Endothelial cell (in vitro differentiated cells): ENCODE results near the gene CMSS1. TPM values are rescaled to one million over a fixed set of nuclear protein-coding genes. Genes with fewer than 3 reads are reported as not detected.

Source experiments
- DNase-seq: peaks from one replicate; pipeline ENCODE4 v3.0.0; 2021; ENCODE audit warnings: low spot score
- H3K27ac Mint-ChIP-seq: one replicate; pipeline ENCODE4 v1.8.0; 2021; ENCODE audit warnings: mixed read lengths, inconsistent platforms; ENCODE audit not compliant: unreplicated experiment
- H3K27me3 Mint-ChIP-seq: one replicate; pipeline ENCODE4 v1.8.0; 2021; ENCODE audit warnings: mild to moderate bottlenecking, moderate library complexity, mixed read lengths, inconsistent platforms; ENCODE audit not compliant: unreplicated experiment
- H3K36me3 Mint-ChIP-seq: one replicate; pipeline ENCODE4 v1.8.0; 2021; ENCODE audit warnings: mild to moderate bottlenecking, low read depth, mixed read lengths, inconsistent platforms; ENCODE audit not compliant: unreplicated experiment
- H3K4me1 Mint-ChIP-seq: one replicate; pipeline ENCODE4 v1.8.0; 2021; ENCODE audit warnings: mild to moderate bottlenecking, mixed read lengths, inconsistent platforms; ENCODE audit not compliant: unreplicated experiment
- H3K4me3 Mint-ChIP-seq: one replicate; pipeline ENCODE4 v1.8.0; 2021; ENCODE audit warnings: mild to moderate bottlenecking, mixed read lengths, inconsistent platforms; ENCODE audit not compliant: unreplicated experiment
- H3K9me3 Mint-ChIP-seq: one replicate; pipeline ENCODE4 v1.8.0; 2021; ENCODE audit warnings: mixed read lengths, inconsistent platforms; ENCODE audit not compliant: unreplicated experiment
- total RNA-seq: library from RNA; stranded (reverse); fragmentation: NEBNext Ultra II Directional; extraction: Animal tissue kit (Norgen Biotek cat#: 25700); gene quantifications from one replicate; pipeline ENCODE4 v1.2.1, GENCODE V29; 2021; ENCODE audit not compliant: unreplicated experiment
- TF ChIP-seq, protein P1 (sequence below): fragments of 200-600 bp; sonication (generic); IDR thresholded peaks from one replicate; pipeline ENCODE4 v1.5.0; 2021; ENCODE audit warnings: antibody characterized with exemption; ENCODE audit not compliant: unreplicated experiment

Gene CMSS1
- total RNA-seq, 1 donor from 2014 or later, result 25.8 TPM

DNA sequence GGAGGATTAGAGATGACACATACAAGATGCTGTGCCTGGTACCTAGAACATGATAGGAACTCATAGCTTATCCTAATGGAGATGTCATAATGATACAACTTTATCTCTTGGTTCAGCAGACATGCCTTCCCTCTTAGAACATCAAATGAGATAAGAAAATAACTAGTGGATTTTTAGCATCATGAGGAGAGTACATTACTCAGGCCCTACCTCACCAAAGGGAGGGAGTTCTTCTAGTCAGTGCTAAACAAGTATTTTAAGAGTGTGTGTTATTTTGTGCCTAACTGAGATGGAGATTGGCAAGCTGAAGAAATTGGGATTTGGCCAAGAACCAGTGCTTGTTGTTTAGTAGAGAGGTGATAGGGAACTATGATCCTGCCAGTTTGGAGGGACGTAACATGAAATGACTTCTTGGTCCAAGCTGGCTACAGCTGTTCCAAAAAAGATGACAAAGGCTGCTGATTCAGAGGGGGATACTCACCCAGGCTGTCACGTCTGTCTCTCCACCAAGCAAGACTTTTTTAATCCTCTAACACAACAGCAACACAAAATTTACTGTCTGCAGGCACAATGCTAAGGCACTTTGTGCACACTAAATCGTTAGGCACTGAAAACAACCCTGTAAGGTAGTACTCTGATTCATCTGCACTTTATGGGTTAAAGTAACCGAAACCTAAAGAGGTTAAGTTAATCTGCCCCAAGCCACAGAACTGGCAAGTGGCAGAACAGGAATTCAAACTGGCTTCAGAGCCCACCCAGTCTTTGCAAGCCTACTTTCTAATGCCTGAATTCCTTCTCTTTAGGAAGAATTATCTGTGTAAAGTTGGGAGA, 126.5 kb downstream of the CMSS1 start:
- Mint-ChIP-seq H3K4me3 (no peak overlapping the region), H3K36me3 (no peaks in the 10 kb centered on the region), H3K27ac (no peak overlapping the region), H3K4me1 (peaks cover 8% of the 10 kb centered on the region), H3K27me3 (no peaks in the 10 kb centered on the region), H3K9me3 (no peaks in the 10 kb centered on the region)
- DNase-seq, result no peak
- TF ChIP-seq, protein P1, sequence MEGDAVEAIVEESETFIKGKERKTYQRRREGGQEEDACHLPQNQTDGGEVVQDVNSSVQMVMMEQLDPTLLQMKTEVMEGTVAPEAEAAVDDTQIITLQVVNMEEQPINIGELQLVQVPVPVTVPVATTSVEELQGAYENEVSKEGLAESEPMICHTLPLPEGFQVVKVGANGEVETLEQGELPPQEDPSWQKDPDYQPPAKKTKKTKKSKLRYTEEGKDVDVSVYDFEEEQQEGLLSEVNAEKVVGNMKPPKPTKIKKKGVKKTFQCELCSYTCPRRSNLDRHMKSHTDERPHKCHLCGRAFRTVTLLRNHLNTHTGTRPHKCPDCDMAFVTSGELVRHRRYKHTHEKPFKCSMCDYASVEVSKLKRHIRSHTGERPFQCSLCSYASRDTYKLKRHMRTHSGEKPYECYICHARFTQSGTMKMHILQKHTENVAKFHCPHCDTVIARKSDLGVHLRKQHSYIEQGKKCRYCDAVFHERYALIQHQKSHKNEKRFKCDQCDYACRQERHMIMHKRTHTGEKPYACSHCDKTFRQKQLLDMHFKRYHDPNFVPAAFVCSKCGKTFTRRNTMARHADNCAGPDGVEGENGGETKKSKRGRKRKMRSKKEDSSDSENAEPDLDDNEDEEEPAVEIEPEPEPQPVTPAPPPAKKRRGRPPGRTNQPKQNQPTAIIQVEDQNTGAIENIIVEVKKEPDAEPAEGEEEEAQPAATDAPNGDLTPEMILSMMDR, result no peak

DNA sequence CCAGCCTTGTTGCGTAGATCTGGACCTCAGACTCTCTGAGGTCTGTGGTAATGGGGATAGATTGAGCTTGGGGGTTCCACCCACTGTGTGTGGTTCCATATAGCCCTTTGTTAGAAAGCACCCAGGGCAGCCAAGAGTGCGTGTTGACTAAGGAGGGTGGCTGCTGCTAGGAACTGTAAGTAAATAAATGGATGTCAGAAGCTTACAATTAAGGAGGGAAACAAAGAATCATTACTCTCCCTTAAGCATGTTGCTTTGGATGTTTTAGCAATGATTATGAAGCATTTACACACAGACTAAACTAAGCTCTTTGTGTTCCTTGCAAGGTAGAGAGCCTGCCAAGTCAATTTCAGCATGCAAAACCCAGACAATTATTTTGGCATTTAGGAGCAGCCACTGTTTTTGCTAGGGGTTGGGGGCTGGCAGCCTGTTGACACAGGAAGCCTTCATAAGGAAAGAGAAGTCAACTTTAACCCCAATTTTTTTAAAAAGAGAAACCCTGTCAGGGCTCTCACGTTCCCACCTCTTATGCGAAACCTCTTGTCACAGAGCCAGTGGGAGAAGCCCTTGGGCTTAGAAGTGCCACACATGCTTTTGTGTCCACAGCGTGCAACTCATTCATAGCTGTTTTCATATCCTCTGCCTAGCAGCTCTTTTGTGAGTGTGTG, 127.8 kb downstream of the CMSS1 start:
- DNase-seq, result no peak
- Mint-ChIP-seq H3K27me3 (no peaks in the 10 kb centered on the region), H3K4me1 (peaks cover 12% of the 10 kb centered on the region), H3K9me3 (no peaks in the 10 kb centered on the region), H3K27ac (no peak overlapping the region), H3K36me3 (no peaks in the 10 kb centered on the region), H3K4me3 (no peak overlapping the region)
- TF ChIP-seq, protein P1, result no peak

DNA sequence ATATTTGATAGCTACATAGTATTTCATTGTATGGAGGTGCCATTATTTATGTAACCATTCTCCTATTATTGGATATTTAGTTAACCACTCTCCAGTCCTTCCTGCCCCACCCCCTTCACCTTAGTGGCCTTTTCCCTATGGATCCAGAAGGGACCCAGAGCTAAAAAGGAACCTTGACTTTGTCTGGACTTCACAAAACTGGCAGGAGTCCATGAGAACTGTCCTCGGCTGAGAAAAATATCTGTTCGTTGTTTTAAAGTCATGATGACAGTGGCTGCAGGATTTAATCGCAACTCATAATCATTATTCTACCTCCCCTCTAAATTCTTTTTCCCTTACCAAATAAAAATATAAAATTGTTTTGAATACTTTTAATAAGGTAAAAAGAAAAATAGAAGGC, 129.7 kb downstream of the CMSS1 start:
- no peaks in the 10 kb centered on the region for H3K27me3 Mint-ChIP-seq
- no peak overlapping the region for H3K4me3 Mint-ChIP-seq
- no peak for DNase-seq
- no peaks in the 10 kb centered on the region for H3K36me3 Mint-ChIP-seq
- H3K9me3 Mint-ChIP-seq, result no peaks in the 10 kb centered on the region
- no peak overlapping the region for H3K27ac Mint-ChIP-seq
- TF ChIP-seq, protein P1, result no peak
- H3K4me1 Mint-ChIP-seq, result peaks cover 13% of the 10 kb centered on the region

DNA sequence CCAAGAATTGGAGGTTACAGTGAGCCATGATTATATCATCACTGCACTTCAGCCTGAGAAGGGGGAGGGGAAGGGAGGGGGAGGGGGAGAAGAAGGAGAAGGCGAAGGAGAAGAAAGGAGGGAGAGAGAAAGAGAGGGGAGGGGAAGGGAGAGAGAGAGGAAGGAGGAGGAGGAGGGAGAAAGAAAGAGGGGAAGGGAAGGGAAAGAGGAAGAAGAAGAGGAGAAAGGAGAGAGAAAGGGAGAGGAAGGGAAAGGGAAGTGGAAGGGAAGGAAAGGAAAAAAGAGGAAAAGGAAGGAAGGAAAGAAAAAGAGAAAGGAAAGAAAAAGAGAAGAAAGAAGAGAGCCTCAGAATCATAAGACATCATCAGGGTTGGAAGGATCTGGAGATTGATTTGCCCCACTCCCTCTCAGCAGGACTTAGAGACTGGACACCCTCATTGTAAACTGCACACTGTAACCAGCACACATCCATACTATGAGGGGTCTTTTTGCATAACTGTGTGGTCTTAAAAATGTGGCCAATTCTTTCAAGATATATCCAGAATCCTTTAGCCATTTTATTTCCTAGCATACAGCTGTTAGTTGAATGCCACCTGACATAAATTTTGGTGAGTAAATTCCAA, 130.9 kb downstream of the CMSS1 start:
- no peak overlapping the region for H3K27ac Mint-ChIP-seq
- no peaks in the 10 kb centered on the region for H3K27me3 Mint-ChIP-seq
- H3K9me3 Mint-ChIP-seq, result no peaks in the 10 kb centered on the region

More for the DNA sequence above, 130.9 kb downstream of the CMSS1 start:
- DNase-seq, result no peak
- Mint-ChIP-seq H3K4me1 (peaks cover 13% of the 10 kb centered on the region), H3K4me3 (no peak overlapping the region), H3K36me3 (no peaks in the 10 kb centered on the region)
- TF ChIP-seq, protein P1, result no peak
